CD4-positive, alpha-beta T cell treated with Interleukin-21 for 1 hour (primary cell): ENCODE results near the gene GALNT18.

Source experiments
- DNase-seq: peaks from one replicate; pipeline ENCODE4 v3.0.0-alpha.2; 2020

The GALNT18 gene

DNA sequence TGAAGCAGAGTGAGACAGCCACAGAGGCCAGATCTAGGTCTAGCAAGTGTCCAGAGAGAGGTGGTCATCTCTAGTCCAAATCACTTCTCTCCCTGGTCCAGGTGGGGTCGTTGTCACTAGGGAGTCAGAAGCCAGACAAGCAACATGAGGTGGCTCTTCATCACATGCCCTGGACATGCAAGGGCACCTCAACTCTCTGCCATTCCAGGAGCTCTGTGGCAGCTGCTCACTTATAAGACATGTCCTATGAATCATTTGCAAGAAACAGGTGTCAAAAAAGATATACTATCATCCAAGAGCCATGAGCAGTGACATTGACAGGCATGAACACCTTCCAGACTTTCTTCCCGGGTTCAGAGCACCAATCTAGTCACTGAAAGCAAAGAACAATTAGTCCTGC, 130.8 kb downstream of the GALNT18 start:
- no peak for DNase-seq

DNA sequence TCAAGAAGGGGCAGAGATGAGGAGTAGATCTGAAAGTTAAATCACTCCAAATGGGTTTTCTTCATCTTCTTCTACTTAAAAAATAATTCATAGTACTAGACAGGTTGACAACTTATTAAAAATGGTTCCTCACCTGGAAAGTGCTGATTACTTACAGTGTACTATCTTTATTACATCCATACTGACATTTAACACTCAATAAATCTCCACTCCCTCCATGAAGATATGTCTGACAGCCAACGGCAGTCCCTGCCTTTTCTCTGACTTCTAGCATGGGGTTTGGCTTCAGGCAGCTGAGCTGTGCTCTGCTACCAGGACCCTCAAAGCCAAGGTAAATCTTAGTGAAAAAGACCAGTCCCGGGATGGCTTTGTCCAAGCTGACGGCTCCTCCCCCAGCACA, 135.4 kb downstream of the GALNT18 start:
- DNase-seq = no peak

GRCh38 chr11:11486002-11486401, 135.8 kb downstream of the GALNT18 start:
- DNase-seq = no peak

DNA sequence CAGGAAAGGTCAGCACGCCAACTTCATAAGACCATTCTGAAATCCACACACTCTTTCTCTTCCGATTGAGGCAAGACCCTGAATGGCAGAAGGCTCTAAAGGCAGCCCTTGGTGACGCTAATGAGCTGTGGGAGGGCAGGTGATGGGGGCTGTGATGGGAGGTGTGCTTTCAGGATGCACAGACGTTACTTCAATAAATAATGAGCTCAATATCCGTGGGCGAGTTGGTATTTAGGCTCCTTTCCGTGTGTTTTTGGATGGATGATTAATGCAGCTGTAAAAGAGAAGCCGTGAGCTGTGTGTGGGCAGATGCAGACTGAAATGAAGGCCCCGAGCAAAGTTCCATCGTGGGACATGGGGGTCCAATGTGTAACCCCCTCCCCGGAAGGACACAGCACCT, 138.2 kb downstream of the GALNT18 start:
- DNase-seq = no peak

DNA sequence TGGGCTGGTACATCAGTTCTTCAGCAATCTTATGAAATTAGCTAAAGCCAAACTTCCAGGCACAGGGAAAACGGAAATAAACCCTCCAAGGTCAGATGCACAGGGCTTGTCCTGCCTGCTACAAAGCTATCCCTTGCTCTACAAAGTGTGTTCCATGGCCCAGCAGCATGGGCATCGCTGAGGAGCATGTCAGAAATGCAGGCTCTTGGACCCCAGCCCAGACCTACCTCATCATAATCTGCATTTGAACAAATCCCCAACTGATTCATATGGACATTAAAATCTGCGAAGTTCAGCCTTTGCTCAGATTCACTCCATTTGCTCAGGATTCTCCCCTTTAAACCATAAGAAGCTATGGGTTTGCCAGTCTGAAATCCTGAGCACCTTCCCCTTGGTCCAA, 139.1 kb downstream of the GALNT18 start:
- DNase-seq = no peak

DNA sequence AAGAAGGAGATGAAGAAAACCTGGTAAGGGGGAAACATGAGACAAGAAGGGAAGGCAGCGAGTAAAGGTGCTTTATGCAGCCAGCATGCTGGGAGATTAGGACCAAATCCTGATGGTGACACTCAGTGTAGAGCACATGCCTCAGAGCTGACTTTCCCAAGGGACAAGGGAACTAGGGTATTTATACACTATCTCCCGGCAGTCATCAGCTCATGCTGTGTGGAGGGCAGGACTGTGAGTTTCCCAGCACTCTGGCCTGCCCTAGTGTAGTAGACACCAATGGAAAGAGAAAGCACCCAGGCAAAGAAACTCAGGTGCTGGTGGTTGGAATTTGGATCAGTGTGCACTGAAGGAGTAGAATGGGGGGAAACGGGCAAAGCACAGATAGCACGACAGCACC, 140.4 kb downstream of the GALNT18 start:
- DNase-seq = no peak

DNA sequence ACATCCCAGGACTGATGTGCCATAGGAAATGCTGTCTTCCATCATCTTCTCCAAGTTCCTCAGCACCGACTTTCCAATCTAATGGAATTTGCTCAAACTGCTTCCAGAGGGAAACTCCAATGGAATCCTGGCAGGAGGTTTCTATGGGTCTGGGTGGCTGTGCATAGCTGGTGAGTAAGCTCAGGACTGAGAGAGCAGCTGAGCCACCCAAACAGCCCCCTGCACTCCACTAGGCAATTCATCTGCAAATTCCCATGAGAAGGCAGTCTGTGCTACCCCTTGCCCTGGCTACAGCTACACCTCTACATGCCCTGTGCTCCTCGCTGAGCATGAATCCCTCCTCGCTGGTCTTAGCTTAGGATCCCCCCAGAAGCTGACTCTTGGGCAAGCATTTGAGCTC, 140.8 kb downstream of the GALNT18 start:
- DNase-seq = no peak

DNA sequence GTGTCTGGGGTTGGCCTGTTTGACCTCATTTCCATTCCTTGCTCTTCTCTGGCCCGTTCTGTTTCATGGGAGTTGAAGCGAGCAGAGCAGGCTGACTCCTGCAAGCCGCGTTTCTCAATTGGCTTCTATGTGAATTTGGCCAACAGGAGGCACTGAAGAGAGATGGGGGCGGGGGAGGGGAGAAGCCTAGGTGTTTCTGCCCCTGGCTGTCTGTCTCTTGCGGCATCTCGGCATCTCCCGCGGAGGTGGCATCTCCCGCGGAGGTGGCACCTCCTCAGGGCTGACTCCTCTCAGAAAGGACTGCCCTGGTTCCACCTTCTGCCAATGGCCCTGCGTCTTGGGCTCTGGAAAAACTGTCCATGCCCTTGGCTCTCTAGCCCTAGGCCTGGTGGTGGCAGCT, 143.1 kb downstream of the GALNT18 start:
- DNase-seq = no peak

GRCh38 chr11:11477695-11478420, 143.9 kb downstream of the GALNT18 start:
- no peak for DNase-seq

GRCh38 chr11:11476971-11477645, 144.7 kb downstream of the GALNT18 start:
- DNase-seq = no peak

- no peak for DNase-seq
These were observed 145.3 kb downstream of the GALNT18 start for GRCh38 chr11:11476499-11476898.

- no peak for DNase-seq
These were observed 149.7 kb downstream of the GALNT18 start for GRCh38 chr11:11472106-11472505.

- no peak for DNase-seq
These were observed 150.6 kb downstream of the GALNT18 start for GRCh38 chr11:11471201-11471600.

DNA sequence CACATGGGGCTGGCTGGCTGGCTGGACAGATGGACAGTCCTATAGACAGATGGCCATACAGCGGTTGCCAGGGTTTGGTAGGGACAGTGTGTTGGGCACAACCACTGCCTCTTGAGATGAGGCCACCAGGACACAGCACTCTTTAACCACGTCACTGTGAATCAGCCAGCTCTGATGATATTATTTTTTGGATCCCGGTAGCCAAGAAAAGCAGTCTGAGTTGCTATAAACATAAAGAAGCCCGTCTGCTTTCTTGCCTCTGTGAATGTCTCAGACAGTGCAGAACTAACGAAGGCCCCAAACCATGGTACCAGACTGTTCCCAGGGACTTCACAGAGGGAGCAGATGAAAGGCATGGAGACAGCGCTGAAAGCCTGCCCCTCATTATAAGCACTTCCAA, 152.9 kb downstream of the GALNT18 start:
- DNase-seq = no peak

GRCh38 chr11:11467312-11467711, 154.5 kb downstream of the GALNT18 start:
- no peak for DNase-seq

DNA sequence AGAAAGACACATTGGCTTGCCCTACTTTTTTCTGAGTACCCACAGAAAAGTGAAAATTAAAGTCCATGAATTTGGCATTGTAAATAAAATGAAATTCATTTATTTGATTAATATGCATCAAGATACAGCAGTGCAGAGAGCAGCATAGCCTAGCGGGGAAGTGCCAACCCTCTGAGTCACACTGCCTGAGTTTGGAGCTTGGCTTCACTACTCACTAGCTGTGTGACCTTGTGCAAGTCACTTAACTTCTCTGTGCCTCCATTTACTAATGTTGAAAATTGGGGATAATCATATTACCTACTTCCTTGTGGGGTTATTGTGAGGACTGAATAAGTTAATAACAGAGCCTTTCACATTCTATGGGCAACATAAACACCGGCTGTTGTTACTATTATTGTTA, 157.2 kb downstream of the GALNT18 start:
- no peak for DNase-seq

DNA sequence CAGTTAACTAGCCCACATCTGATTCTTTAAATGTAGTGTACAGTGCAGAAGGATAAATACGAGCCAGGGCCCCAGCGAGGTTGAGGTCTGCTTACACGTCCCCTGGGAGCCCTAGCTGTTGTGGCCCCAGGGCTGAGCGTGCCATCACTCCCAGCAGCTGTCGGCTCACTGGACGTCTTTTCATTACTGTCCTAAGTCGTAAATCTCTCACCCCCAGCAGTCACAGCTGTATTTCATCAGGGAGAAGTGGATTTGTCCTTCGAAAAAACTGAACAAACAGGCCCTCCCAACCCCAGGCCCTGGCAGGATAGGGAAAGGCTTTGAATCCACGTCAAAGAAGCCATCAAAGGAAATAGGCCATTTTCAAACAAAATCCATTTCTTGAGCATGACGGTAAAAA, 158.4 kb downstream of the GALNT18 start:
- DNase-seq = no peak

DNA sequence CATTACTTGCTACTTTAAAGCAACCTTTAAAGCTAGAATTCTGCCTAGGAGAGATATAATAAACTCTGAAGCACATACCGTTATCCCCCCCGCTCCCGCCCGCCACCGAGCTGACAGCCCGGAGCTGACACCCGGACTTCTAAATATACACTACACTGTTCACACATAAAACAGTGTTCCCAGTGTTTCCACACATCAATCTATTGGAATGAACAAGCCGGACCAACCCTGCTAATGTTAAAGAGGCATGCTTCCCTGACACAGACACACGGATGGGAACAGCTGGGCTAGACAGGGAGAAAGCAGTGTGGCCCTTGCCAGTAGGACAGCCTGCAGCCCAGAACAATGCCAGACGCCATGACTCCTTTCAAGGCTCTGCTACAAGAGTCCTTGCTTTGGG, 160.3 kb downstream of the GALNT18 start:
- DNase-seq = no peak

DNA sequence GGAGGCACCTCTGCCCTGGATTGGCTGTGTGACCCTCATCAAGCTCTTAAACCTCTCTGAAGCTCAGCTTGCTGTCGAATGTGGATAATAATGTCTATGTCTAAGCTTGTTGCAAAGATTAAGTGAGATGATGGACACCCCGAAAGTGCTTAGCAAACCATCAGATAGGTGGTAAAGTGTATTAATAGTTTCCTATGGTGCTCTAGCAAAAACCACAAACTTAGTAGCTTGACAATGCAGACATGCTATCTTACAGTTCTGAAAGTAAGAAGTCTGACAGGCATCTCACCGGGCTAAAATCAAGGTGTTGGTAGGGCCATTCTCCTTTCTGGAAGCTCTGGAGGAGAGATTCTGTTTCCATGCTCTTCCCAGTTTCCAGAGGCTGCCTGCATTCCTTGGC, 162.2 kb downstream of the GALNT18 start:
- no peak for DNase-seq

DNA sequence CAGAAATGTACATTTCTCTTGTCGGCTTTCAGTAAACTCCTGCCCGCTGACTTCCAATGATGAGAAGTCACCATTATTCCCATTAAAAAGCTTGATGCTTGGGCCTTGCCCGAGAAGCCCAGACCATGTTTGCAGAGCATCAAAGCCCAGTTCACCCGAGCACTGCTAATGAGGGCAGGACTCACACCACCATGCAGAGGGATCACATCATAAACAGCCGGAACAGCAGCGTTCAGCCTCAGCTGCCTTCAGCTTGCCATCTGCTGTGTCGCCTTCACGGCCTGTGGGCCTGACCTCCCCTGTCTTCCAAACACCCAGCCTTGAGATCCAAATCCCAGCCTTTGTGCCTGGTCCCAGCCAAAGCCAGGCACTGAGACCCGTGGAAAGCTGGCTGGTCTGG, 163.3 kb downstream of the GALNT18 start:
- no peak for DNase-seq

GRCh38 chr11:11458001-11458400, 163.8 kb downstream of the GALNT18 start:
- no peak for DNase-seq

GRCh38 chr11:11456866-11457265, 164.9 kb downstream of the GALNT18 start:
- DNase-seq = no peak

DNA sequence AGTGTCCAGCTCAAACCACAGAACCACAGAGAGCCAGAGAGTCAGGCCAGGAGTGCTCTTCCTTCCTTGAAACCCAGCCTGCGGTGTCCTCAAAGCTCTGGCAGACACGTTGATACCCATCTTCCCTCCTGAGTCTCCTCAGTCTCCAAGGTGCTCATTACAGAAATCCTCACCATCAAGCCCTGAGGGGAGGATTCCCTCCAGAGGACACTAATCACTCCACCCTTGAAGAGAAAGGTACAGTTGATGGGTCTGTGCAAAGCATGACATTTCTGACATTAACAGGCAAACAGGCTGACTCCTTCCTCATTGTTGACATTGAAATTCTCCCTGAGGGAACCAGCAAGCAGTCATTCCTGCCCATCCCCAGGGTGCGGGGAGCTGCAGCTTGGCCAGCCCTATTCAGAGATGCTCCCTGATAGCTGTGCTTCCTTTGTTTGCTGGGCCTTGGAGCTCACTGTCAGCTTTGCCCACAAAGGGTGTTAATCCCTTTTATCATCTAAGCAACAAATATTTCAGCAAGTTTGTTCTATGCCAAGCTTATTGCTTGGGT, 167.1 kb downstream of the GALNT18 start:
- DNase-seq = no peak

GRCh38 chr11:11451501-11452005, 170.3 kb downstream of the GALNT18 start:
- DNase-seq = no peak
